ENCODE measurements around the gene POP7.
A peak's percentile ranks its signal among the peaks of the same experiment; 100 is the strongest.
"Not testable (repeated sequence)": the region's sequence is repeated elsewhere in the genome, so short reads cannot be mapped to it uniquely, and the experiment has no call there.

Gene POP7

GRCh38 chr7:100711369-100711768 lies 5.4 kb downstream of the POP7 start (continued):
- TF ChIP-seq CSRNP3 (CRISPR knock-in tag; IDR thresholded peaks at IDR 0.05) (no peak), ESRRG (CRISPR knock-in tag; IDR thresholded peaks at IDR 0.05) (no peak), ZFP3 (CRISPR knock-in tag; IDR thresholded peaks at IDR 0.05) (no peak), ZFP30 (CRISPR knock-in tag; IDR thresholded peaks at IDR 0.05) (no peak), ISL1 (CRISPR knock-in tag; IDR thresholded peaks at IDR 0.05) (no peak), SNAI2 (CRISPR knock-in tag; IDR thresholded peaks at IDR 0.05) (no peak), GLIS3 (CRISPR knock-in tag; IDR thresholded peaks at IDR 0.05) (no peak), OSR1 (CRISPR knock-in tag; IDR thresholded peaks at IDR 0.05) (no peak), ZNF8 (CRISPR knock-in tag; IDR thresholded peaks at IDR 0.05) (no peak), TCF4 (CRISPR knock-in tag; IDR thresholded peaks at IDR 0.05; ENCODE audit: borderline replicate concordance) (no peak), TSHZ2 (CRISPR knock-in tag; IDR thresholded peaks at IDR 0.05) (no peak)

GRCh38 chr7:100714725-100715124 lies 8.8 kb downstream of the POP7 start:
- no peak; the same call in 2 of the 3 replicates for ATAC-seq
- TF ChIP-seq CREB5 (CRISPR knock-in tag; IDR thresholded peaks at IDR 0.05; ENCODE audit: low read depth) (no peak), ISL1 (CRISPR knock-in tag; IDR thresholded peaks at IDR 0.05) (no peak), ZC3H10 (CRISPR knock-in tag; IDR thresholded peaks at IDR 0.05) (no peak)

- ATAC-seq, result not testable (repeated sequence)
Measured at GRCh38 chr7:100717073-100717472, 11.2 kb downstream of the POP7 start.

- peak; percentile 75 for ATAC-seq
Measured at GRCh38 chr7:100719523-100720278, 13.8 kb downstream of the POP7 start.

More at GRCh38 chr7:100719523-100720278, 13.8 kb downstream of the POP7 start:
- no peak for TF ChIP-seq TCF4 (CRISPR knock-in tag; IDR thresholded peaks at IDR 0.05; ENCODE audit: borderline replicate concordance)
- no peak for TF ChIP-seq OSR1 (CRISPR knock-in tag; IDR thresholded peaks at IDR 0.05)
- TF ChIP-seq ZNF8 (CRISPR knock-in tag; IDR thresholded peaks at IDR 0.05), result no peak
- no peak for TF ChIP-seq GLIS3 (CRISPR knock-in tag; IDR thresholded peaks at IDR 0.05)
- TF ChIP-seq CSDC2 (CRISPR knock-in tag; IDR thresholded peaks at IDR 0.05), result no peak
- TF ChIP-seq ZFP3 (CRISPR knock-in tag; IDR thresholded peaks at IDR 0.05), result no peak
- no peak for TF ChIP-seq PATZ1 (CRISPR knock-in tag; IDR thresholded peaks at IDR 0.05; ENCODE audit: borderline replicate concordance)
- no peak for TF ChIP-seq TSHZ2 (CRISPR knock-in tag; IDR thresholded peaks at IDR 0.05)
- TF ChIP-seq BACH2 (CRISPR knock-in tag; IDR thresholded peaks at IDR 0.05; ENCODE audit: borderline replicate concordance), result no peak
- TF ChIP-seq ZC3H10 (CRISPR knock-in tag; IDR thresholded peaks at IDR 0.05), result no peak
